Osteoblast (primary cell): Measurements from ENCODE around the gene ADCK1. TPM values are rescaled to one million over a fixed set of nuclear protein-coding genes. Genes with fewer than 3 reads are reported as not detected.

Source experiments
- DNase-seq: peaks from one replicate; pipeline ENCODE4 v3.0.0; 2011; ENCODE audit warnings: low spot score, mixed read lengths; ENCODE audit not compliant: insufficient read length; ENCODE audit errors: missing footprints
- H2AFZ ChIP-seq: 2 replicates; pipeline ENCODE4 v1.6.0; 2011; ENCODE audit warnings: mild to moderate bottlenecking, low read length
- H3K27ac ChIP-seq: 2 replicates; pipeline ENCODE4 v1.5.1; 2011; ENCODE audit warnings: mild to moderate bottlenecking, low read depth, low read length, moderate library complexity
- H3K27me3 ChIP-seq: 2 replicates; pipeline ENCODE4 v1.6.0; 2012; ENCODE audit warnings: mild to moderate bottlenecking, control low read depth, inconsistent platforms, low read length, moderate library complexity; ENCODE audit not compliant: insufficient read depth
- H3K36me3 ChIP-seq: 2 replicates; pipeline ENCODE4 v1.5.1; 2011; ENCODE audit warnings: mild to moderate bottlenecking, low read length, control low read depth, moderate library complexity; ENCODE audit not compliant: insufficient read depth
- H3K4me1 ChIP-seq: 2 replicates; pipeline ENCODE4 v1.5.1; 2011; ENCODE audit warnings: mild to moderate bottlenecking, low read length, control low read depth, moderate library complexity; ENCODE audit not compliant: insufficient read depth
- H3K4me2 ChIP-seq: 2 replicates; pipeline ENCODE4 v1.6.0; 2011; ENCODE audit warnings: mild to moderate bottlenecking, low read length; ENCODE audit not compliant: insufficient read depth
- H3K4me3 ChIP-seq: fragments of 200-600 bp; sonication (generic); 3 replicates; pipeline ENCODE4 v1.5.1; 2012; ENCODE audit warnings: mild to moderate bottlenecking, low read length, inconsistent platforms; ENCODE audit not compliant: insufficient read depth
- H3K79me2 ChIP-seq: 2 replicates; pipeline ENCODE4 v1.6.0; 2012; ENCODE audit warnings: mild to moderate bottlenecking, low read length, control low read depth, inconsistent platforms; ENCODE audit not compliant: insufficient read depth
- H3K9me3 ChIP-seq: 2 replicates; pipeline ENCODE4 v1.5.1; 2011; ENCODE audit warnings: low read depth, low read length, control low read depth
- H4K20me1 ChIP-seq: 2 replicates; pipeline ENCODE4 v1.6.0; 2012; ENCODE audit warnings: mild to moderate bottlenecking, low read length, control low read depth; ENCODE audit not compliant: insufficient read depth
- CTCF ChIP-seq: IDR thresholded peaks from 2 replicates; pipeline ENCODE4 v1.5.1; 2011; ENCODE audit warnings: mild to moderate bottlenecking, low read depth, low read length, moderate library complexity; ENCODE audit errors: extremely low read depth
- total RNA-seq: library from RNA; depleted of rRNA; stranded (reverse); fragments of >200 nt; gene quantifications from 2 replicates; pipeline ENCODE4 v1.2.3, GENCODE V29; 2012

ADCK1 gene
- total RNA-seq, 1 donor = 9.0 TPM

GRCh38 chr14:77804592-77804991 lies 4.7 kb downstream of the ADCK1 start:
- no peaks in the 10 kb centered on the region for H3K4me1 ChIP-seq
- no peaks in the 10 kb centered on the region for H4K20me1 ChIP-seq
- no peaks in the 10 kb centered on the region for H3K79me2 ChIP-seq
- H3K9me3 ChIP-seq = no peaks in the 10 kb centered on the region
- peak; percentile 43 for TF ChIP-seq CTCF
- no peak overlapping the region for H2AFZ ChIP-seq
- H3K4me3 ChIP-seq = no peak overlapping the region
- no peaks in the 10 kb centered on the region for H3K36me3 ChIP-seq
- H3K4me2 ChIP-seq = no peak overlapping the region
- no peaks in the 10 kb centered on the region for H3K27me3 ChIP-seq
- no peak overlapping the region for H3K27ac ChIP-seq
- no peak for DNase-seq

GRCh38 chr14:77805706-77806105 lies 5.8 kb downstream of the ADCK1 start:
- no peaks in the 10 kb centered on the region for H3K79me2 ChIP-seq
- DNase-seq = no peak

GRCh38 chr14:77808250-77808649 lies 8.3 kb downstream of the ADCK1 start:
- TF ChIP-seq CTCF = no peak
- Histone ChIP-seq H3K36me3 (no peaks in the 10 kb centered on the region), H3K4me1 (no peaks in the 10 kb centered on the region), H3K9me3 (no peaks in the 10 kb centered on the region), H3K27me3 (no peaks in the 10 kb centered on the region), H3K27ac (no peak overlapping the region), H4K20me1 (no peaks in the 10 kb centered on the region), H3K79me2 (no peaks in the 10 kb centered on the region), H3K4me3 (no peak overlapping the region), H3K4me2 (no peak overlapping the region), H2AFZ (no peak overlapping the region)
- no peak for DNase-seq

More at GRCh38 chr14:77805706-77806105, 5.8 kb downstream of the ADCK1 start:
- Histone ChIP-seq H3K9me3 (no peaks in the 10 kb centered on the region), H3K4me3 (no peak overlapping the region), H2AFZ (no peak overlapping the region), H3K4me1 (no peaks in the 10 kb centered on the region), H3K27me3 (no peaks in the 10 kb centered on the region), H3K4me2 (no peak overlapping the region), H3K27ac (no peak overlapping the region), H4K20me1 (no peaks in the 10 kb centered on the region), H3K36me3 (no peaks in the 10 kb centered on the region)
- no peak for TF ChIP-seq CTCF

- H3K4me1 ChIP-seq = no peaks in the 10 kb centered on the region
- H3K79me2 ChIP-seq = no peaks in the 10 kb centered on the region
- H3K4me2 ChIP-seq = no peak overlapping the region
- no peaks in the 10 kb centered on the region for H4K20me1 ChIP-seq
- H3K27ac ChIP-seq = no peak overlapping the region
- no peaks in the 10 kb centered on the region for H3K36me3 ChIP-seq
- DNase-seq = no peak
- no peak overlapping the region for H3K4me3 ChIP-seq
- H3K27me3 ChIP-seq = no peaks in the 10 kb centered on the region
- TF ChIP-seq CTCF = no peak
- H2AFZ ChIP-seq = no peak overlapping the region
- no peaks in the 10 kb centered on the region for H3K9me3 ChIP-seq
Measured at GRCh38 chr14:77809011-77809410, 9.1 kb downstream of the ADCK1 start.
